ENCODE results near the gene PROCR.
A peak's percentile ranks its signal among the peaks of the same experiment; 100 is the strongest.
"Not testable (repeated sequence)": the region's sequence is repeated elsewhere in the genome, so short reads cannot be mapped to it uniquely, and the experiment has no call there.

The PROCR gene

GRCh38 chr20:35165221-35166185 is 6.4 kb upstream of the PROCR start:
- H3K27ac ChIP-seq (ENCODE audit: low read depth, low read length, severe bottlenecking), result peak overlapping the region; percentile 13
- no peaks in the 10 kb centered on the region for H3K9me3 ChIP-seq (ENCODE audit: control insufficient read depth, low read length)
- no peak overlapping the region for H3K4me3 ChIP-seq (ENCODE audit: extremely low read depth, insufficient read depth, low read length, poor library complexity, severe bottlenecking)
- WGBS, 2 experiments (ENCODE audit: insufficient coverage in 2 of 2), result 74 to 94% methylated on average over 2 to 3 of the region's 4 CpGs
- H3K36me3 ChIP-seq (ENCODE audit: control insufficient read depth, insufficient read depth, low read length), result no peaks in the 10 kb centered on the region
- H3K4me1 ChIP-seq (ENCODE audit: control insufficient read depth, insufficient read depth, low read length, poor library complexity, severe bottlenecking), result peaks cover 4% of the 10 kb centered on the region

- H3K36me3 ChIP-seq (ENCODE audit: control insufficient read depth, insufficient read depth, low read length), result no peaks in the 10 kb centered on the region
- 45 to 51% methylated on average over 4 of the region's 5 CpGs for WGBS, 2 experiments (ENCODE audit: insufficient coverage in 2 of 2)
- H3K4me1 ChIP-seq (ENCODE audit: control insufficient read depth, insufficient read depth, low read length, poor library complexity, severe bottlenecking), result peaks cover 4% of the 10 kb centered on the region
- no peak overlapping the region for H3K4me3 ChIP-seq (ENCODE audit: extremely low read depth, insufficient read depth, low read length, poor library complexity, severe bottlenecking)
- H3K27ac ChIP-seq (ENCODE audit: low read depth, low read length, severe bottlenecking), result peak overlapping the region; percentile 29
- H3K9me3 ChIP-seq (ENCODE audit: control insufficient read depth, low read length), result no peaks in the 10 kb centered on the region
Observed at GRCh38 chr20:35166242-35166830, 5.5 kb upstream of the PROCR start.

GRCh38 chr20:35167787-35168186 is 4.1 kb upstream of the PROCR start:
- H3K27ac ChIP-seq (ENCODE audit: low read depth, low read length, severe bottlenecking), result no peak overlapping the region
- peaks cover 11% of the 10 kb centered on the region for H3K4me1 ChIP-seq (ENCODE audit: control insufficient read depth, insufficient read depth, low read length, poor library complexity, severe bottlenecking)
- no peak overlapping the region for H3K4me3 ChIP-seq (ENCODE audit: extremely low read depth, insufficient read depth, low read length, poor library complexity, severe bottlenecking)
- H3K9me3 ChIP-seq (ENCODE audit: control insufficient read depth, low read length), result no peaks in the 10 kb centered on the region
- H3K36me3 ChIP-seq (ENCODE audit: control insufficient read depth, insufficient read depth, low read length), result no peaks in the 10 kb centered on the region
- WGBS, 2 experiments (ENCODE audit: insufficient coverage in 2 of 2), result 100% methylated on average over 1 of the region's 1 CpG; no CpG with 5 or more reads in 1 of the 2 experiments

- H3K9me3 ChIP-seq (ENCODE audit: control insufficient read depth, low read length); H3K4me3 ChIP-seq (ENCODE audit: extremely low read depth, insufficient read depth, low read length, poor library complexity, severe bottlenecking); H3K27ac ChIP-seq (ENCODE audit: low read depth, low read length, severe bottlenecking); H3K36me3 ChIP-seq (ENCODE audit: control insufficient read depth, insufficient read depth, low read length): not testable (repeated sequence)
- H3K4me1 ChIP-seq (ENCODE audit: control insufficient read depth, insufficient read depth, low read length, poor library complexity, severe bottlenecking), result peaks cover 11% of the 10 kb centered on the region
- WGBS, 2 experiments (ENCODE audit: insufficient coverage in 2 of 2), result no CpG with 5 or more reads among the region's 4 CpGs
Observed at GRCh38 chr20:35168701-35169409, 3.0 kb upstream of the PROCR start.

GRCh38 chr20:35171438-35171752 is 477 bp upstream of the PROCR start:
- Histone ChIP-seq H3K9me3 (ENCODE audit: control insufficient read depth, low read length) (no peaks in the 10 kb centered on the region), H3K4me1 (ENCODE audit: control insufficient read depth, insufficient read depth, low read length, poor library complexity, severe bottlenecking) (peaks cover 9% of the 10 kb centered on the region), H3K27ac (ENCODE audit: low read depth, low read length, severe bottlenecking) (no peak overlapping the region), H3K4me3 (ENCODE audit: extremely low read depth, insufficient read depth, low read length, poor library complexity, severe bottlenecking) (peak overlapping the region; percentile 31), H3K36me3 (ENCODE audit: control insufficient read depth, insufficient read depth, low read length) (no peaks in the 10 kb centered on the region)
- no CpG with 5 or more reads among the region's 1 CpG for WGBS, 2 experiments (ENCODE audit: insufficient coverage in 2 of 2)

- no peaks in the 10 kb centered on the region for H3K36me3 ChIP-seq (ENCODE audit: control insufficient read depth, insufficient read depth, low read length)
- 82 to 87% methylated on average over 1 to 2 of the region's 3 CpGs for WGBS, 2 experiments (ENCODE audit: insufficient coverage in 2 of 2)
- H3K27ac ChIP-seq (ENCODE audit: low read depth, low read length, severe bottlenecking), result peak overlapping the region; percentile 62
- peak overlapping the region; percentile 31 for H3K4me3 ChIP-seq (ENCODE audit: extremely low read depth, insufficient read depth, low read length, poor library complexity, severe bottlenecking)
- peaks cover 7% of the 10 kb centered on the region for H3K4me1 ChIP-seq (ENCODE audit: control insufficient read depth, insufficient read depth, low read length, poor library complexity, severe bottlenecking)
- H3K9me3 ChIP-seq (ENCODE audit: control insufficient read depth, low read length), result no peaks in the 10 kb centered on the region
Observed at GRCh38 chr20:35172434-35172806, 548 bp downstream of the PROCR start.

- peaks cover 7% of the 10 kb centered on the region for H3K4me1 ChIP-seq (ENCODE audit: control insufficient read depth, insufficient read depth, low read length, poor library complexity, severe bottlenecking)
- H3K36me3 ChIP-seq (ENCODE audit: control insufficient read depth, insufficient read depth, low read length), result no peaks in the 10 kb centered on the region
- H3K9me3 ChIP-seq (ENCODE audit: control insufficient read depth, low read length), result no peaks in the 10 kb centered on the region
- no peak overlapping the region for H3K27ac ChIP-seq (ENCODE audit: low read depth, low read length, severe bottlenecking)
- no peak overlapping the region for H3K4me3 ChIP-seq (ENCODE audit: extremely low read depth, insufficient read depth, low read length, poor library complexity, severe bottlenecking)
- WGBS, 2 experiments (ENCODE audit: insufficient coverage in 2 of 2), result 89 to 94% methylated on average over 10 to 11 of the region's 12 CpGs
Observed at GRCh38 chr20:35173576-35174192, 1.8 kb downstream of the PROCR start.

- Histone ChIP-seq H3K9me3 (ENCODE audit: control insufficient read depth, low read length) (no peaks in the 10 kb centered on the region), H3K27ac (ENCODE audit: low read depth, low read length, severe bottlenecking) (no peak overlapping the region), H3K4me3 (ENCODE audit: extremely low read depth, insufficient read depth, low read length, poor library complexity, severe bottlenecking) (no peak overlapping the region), H3K36me3 (ENCODE audit: control insufficient read depth, insufficient read depth, low read length) (no peaks in the 10 kb centered on the region), H3K4me1 (ENCODE audit: control insufficient read depth, insufficient read depth, low read length, poor library complexity, severe bottlenecking) (peaks cover 7% of the 10 kb centered on the region)
- 92 to 97% methylated on average over 33 to 41 of the region's 49 CpGs for WGBS, 2 experiments (ENCODE audit: insufficient coverage in 2 of 2)
Observed at GRCh38 chr20:35174458-35175216, 2.8 kb downstream of the PROCR start.

GRCh38 chr20:35176132-35176531 is 4.3 kb downstream of the PROCR start:
- Histone ChIP-seq H3K4me1 (ENCODE audit: control insufficient read depth, insufficient read depth, low read length, poor library complexity, severe bottlenecking) (peaks cover 7% of the 10 kb centered on the region), H3K4me3 (ENCODE audit: extremely low read depth, insufficient read depth, low read length, poor library complexity, severe bottlenecking) (no peak overlapping the region), H3K36me3 (ENCODE audit: control insufficient read depth, insufficient read depth, low read length) (no peaks in the 10 kb centered on the region), H3K9me3 (ENCODE audit: control insufficient read depth, low read length) (no peaks in the 10 kb centered on the region), H3K27ac (ENCODE audit: low read depth, low read length, severe bottlenecking) (no peak overlapping the region)
- 92 to 94% methylated on average over 9 to 12 of the region's 14 CpGs for WGBS, 2 experiments (ENCODE audit: insufficient coverage in 2 of 2)

Measured in mesodermal cell (in vitro differentiated cells).